Measurements from ENCODE around the gene TCFL5. TPM values are rescaled to one million over a fixed set of nuclear protein-coding genes. Genes with fewer than 3 reads are reported as not detected.
A peak's percentile ranks its signal among the peaks of the same experiment; 100 is the strongest.

The TCFL5 gene
- total RNA-seq, 1 donor = 23.7 TPM

DNA sequence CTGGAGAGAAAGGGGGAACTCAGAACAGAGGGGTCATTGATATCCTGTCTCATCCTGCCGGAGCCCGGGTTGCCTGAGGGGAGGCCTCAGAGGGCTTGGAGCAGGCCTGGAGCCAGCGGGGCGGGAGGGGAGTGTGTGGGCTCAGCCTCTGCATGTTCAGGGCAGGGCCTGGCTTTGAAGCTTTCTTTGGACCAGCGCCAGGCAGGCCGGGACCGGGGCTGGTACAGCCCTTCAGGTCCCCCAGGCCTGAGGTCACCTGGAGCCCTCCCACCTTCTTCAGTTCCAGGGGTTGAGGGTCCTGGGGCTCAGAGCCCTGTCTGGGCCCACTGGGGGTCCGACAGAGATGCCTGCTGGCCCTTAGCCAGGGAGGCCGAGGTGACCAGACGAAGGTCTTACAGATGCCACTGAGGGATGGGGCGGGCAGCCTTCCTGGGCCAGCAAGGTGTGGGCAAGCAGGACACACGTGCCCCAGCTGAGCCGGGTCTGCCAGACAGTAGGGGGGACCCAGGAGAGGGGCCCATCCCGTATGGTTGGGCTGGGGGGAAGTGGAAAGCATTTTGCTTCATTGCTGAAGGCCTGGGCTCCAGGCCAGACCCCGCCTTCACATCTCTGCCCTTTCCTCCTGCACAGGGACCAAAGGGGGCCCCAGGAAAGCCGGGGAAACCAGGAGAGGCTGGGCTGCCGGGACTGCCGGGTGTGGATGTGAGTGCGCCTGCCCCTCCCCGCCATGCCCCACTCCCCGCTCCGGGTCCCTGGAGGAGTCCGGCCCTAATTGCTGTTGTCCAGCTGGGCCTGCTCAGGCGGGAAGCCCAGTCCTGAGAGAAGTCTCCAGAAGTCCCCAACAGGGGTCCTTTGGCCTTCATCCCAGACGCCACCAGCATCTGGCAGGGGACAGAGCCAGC, 42.8 kb downstream of the TCFL5 start:
- peak; percentile 53 for DNase-seq (ENCODE audit: low read depth)
- TF ChIP-seq, protein P1, sequence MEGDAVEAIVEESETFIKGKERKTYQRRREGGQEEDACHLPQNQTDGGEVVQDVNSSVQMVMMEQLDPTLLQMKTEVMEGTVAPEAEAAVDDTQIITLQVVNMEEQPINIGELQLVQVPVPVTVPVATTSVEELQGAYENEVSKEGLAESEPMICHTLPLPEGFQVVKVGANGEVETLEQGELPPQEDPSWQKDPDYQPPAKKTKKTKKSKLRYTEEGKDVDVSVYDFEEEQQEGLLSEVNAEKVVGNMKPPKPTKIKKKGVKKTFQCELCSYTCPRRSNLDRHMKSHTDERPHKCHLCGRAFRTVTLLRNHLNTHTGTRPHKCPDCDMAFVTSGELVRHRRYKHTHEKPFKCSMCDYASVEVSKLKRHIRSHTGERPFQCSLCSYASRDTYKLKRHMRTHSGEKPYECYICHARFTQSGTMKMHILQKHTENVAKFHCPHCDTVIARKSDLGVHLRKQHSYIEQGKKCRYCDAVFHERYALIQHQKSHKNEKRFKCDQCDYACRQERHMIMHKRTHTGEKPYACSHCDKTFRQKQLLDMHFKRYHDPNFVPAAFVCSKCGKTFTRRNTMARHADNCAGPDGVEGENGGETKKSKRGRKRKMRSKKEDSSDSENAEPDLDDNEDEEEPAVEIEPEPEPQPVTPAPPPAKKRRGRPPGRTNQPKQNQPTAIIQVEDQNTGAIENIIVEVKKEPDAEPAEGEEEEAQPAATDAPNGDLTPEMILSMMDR (IDR thresholded peaks at IDR 0.05; ENCODE audit: insufficient read depth, low read length) = no peak
- no peak overlapping the region for H3K4me3 ChIP-seq (ENCODE audit: low read depth, low read length)

DNA sequence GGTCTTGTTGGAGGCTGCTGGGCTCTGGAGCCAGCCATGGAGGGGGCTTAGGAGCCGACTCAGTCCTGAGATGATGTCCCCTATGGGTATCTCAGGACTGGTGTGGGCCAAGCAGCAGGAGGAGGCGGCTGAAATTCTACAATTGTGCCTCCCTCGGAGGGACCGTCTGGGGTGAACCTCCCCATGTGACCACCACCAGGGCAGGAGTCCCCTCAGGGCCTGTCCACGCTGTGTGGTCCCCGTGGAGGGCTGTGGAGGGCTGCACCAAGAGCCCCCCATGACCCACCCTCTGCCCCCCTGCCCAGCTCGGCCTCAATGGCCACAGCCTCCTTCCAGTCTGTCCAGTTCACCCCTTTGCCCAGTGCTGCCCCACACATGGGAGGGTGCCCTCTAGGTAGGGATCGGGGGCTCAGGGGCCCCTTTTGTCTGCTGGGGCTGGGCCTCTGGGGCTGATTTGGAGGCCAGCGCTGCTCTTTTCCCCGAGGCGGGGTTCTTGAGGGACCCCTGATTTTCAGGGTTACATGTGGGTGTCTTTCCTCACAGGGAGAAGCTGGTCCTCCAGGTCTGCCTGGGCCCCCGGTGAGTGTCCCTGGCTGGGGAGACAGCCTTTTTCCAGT, 43.5 kb downstream of the TCFL5 start:
- DNase-seq (ENCODE audit: low read depth) = no peak
- H3K4me3 ChIP-seq (ENCODE audit: low read depth, low read length) = no peak overlapping the region
- TF ChIP-seq, protein P1 (IDR thresholded peaks at IDR 0.05; ENCODE audit: insufficient read depth, low read length) = no peak

DNA sequence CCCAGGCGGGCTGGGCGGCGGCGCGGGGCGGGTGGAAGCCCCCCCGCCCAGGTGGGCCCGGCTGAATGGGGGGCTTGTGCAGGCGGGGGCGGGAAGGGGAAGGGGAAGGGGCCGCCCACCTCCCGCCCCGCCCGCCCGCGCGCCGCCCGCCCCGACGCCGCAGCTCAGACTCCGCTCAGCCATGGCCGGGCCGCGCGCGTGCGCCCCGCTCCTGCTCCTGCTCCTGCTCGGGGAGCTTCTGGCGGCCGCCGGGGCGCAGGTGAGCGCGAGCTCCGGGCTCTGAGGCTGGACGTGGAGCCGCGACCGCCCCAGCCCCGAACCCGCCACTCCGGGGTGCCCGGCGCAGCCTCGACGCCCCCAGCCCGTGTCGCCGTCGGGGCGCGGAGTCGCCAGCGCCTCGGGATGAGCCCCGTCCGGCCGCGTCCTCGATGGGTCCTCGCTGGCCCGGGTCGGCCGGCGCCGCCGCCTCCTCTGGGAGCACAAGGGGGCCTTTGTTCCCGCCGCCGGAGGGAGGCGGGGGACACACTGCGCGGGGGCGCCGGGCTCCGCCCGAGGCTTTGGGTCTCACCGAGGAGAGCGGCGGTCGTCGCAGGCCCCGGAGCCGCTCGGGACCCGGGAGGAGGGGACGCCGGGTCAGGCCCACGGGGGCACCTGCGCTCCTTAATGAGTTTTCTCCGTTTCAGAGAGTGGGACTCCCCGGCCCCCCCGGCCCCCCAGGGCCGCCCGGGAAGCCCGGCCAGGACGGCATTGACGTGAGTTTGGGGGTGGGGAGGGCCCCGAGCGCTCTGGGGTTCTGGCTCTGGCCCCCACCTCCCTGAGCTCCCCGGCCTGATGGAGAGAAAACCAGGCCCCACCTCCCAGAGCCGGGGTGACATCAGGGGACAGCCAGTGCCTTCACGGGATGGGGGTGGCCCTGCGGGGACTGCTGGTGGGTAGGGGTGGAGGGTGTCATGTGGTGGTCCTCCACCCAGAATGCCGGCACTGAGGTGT, 44.4 kb downstream of the TCFL5 start, which contains the start of gene COL9A3:
Gene COL9A3, plus strand, starts transcription at position 167 of the 990 bp plus-strand sequence. Its CDS starts 15 bp downstream, at position 182.
- no peak for DNase-seq (ENCODE audit: low read depth)
- peak within 1 kb of the TSS; percentile 31 for H3K4me3 ChIP-seq (ENCODE audit: low read depth, low read length)

DNA sequence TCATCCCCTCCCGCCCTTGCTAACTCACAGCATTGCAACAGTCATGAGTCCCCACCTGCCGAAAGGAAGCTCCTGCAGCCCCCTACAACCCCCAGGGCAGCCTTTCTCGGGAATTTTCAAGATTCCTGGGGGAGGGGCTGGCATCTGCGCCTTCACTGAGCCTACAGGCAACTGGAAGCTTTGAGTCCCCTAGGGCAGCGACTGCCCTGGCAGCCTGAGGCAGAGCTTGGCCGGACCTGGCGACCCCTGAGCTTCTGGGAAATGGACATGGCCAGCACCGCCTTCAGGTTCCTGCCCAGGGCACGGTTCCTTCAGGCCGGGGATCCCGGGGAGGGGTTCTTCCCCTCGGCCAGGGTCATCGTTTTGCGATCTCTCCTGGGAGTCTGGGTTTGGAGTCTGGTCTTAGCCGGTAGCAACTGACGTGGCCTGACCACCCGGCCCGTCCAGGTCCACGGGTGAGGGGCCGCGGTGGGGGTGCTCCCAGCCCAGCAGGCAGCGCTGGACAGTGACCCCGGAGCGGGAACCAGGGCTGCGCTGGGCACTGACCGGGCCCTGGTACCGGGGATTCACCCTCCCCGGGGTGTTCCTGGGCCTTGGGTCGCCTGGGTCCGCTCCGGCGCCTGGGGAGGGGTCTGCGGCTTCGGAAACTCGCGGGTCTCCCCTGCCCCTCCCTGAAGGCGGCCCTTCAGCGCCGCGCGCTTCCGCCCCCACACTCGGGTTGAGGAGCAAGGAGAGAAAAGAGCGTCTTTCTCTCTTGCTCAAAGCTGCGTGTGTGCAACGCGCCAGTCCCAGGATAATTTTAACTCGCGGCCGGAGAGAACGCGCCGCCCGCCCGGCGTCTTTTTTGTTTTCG, 45.4 kb downstream of the TCFL5 start:
- H3K4me3 ChIP-seq (ENCODE audit: low read depth, low read length) = peak overlapping the region; percentile 31
- TF ChIP-seq, protein P1 (IDR thresholded peaks at IDR 0.05; ENCODE audit: insufficient read depth, low read length) = no peak
- no peak for DNase-seq (ENCODE audit: low read depth)

More for the DNA sequence above, 44.4 kb downstream of the TCFL5 start, which contains the start of gene COL9A3:
- TF ChIP-seq, protein P1 (IDR thresholded peaks at IDR 0.05; ENCODE audit: insufficient read depth, low read length) = no peak

DNA sequence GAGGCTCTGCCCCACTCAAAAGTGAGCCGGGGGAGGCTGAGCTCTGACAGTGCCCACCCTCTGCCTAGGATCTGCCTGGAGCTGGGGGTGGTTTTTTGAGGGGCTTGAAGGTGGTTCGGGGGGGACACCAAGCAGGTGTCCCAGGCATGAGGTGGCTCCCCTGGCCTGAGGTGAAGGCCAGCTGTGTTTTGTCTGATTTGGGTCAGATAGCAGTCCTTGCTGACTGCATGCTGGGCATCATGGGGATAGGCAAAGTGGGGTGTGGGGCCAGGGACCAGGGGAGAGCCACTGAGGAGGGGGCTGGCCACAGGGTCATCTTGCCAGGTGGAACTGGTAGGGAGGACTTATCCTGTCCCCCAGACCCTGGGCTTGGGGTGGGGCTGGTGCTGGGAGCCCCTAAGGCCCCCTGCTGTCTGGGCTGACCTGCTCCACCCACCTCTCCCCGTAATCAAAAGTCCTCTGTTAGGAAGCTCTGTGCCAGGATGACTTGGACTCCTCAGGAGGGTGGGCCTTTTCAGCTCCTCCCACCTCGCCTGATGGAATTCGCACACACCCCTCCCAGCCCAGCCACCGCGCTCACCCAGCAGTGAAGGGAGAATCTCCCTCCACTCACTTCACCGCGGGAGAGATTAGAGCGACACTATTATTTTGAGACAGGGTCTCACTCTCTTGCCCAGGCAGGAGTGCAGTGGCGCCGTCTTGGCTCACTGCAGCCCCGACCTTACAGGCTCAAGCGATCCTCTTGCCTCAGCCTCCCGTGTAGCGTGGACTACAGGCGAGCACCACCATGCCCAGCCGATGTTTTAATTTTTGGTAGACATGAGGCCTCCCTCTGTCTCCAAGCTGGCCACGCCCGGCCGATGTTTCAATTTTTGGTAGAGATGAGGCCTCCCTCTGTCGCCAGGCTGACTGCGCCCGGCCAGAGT, 46.3 kb downstream of the TCFL5 start:
- no peak overlapping the region for H3K4me3 ChIP-seq (ENCODE audit: low read depth, low read length)
- TF ChIP-seq, protein P1 (IDR thresholded peaks at IDR 0.05; ENCODE audit: insufficient read depth, low read length) = no peak
- peak; percentile 58 for DNase-seq (ENCODE audit: low read depth)

All from fibroblast of the aortic adventitia (primary cell).